HG02981 (cell line): ENCODE data around the gene MICALL2.
"Not testable (repeated sequence)": the region's sequence is repeated elsewhere in the genome, so short reads cannot be mapped to it uniquely, and the experiment has no call there.

Experiments used
- ATAC-seq: cut with Tn5 transposase; IDR thresholded peaks from one replicate; pipeline ENCODE4 v1.9.1; 2021; ENCODE audit warnings: mild to moderate bottlenecking, moderate library complexity; ENCODE audit not compliant: unreplicated experiment

MICALL2 gene

GRCh38 chr7:1449951-1450350, 9.3 kb downstream of the MICALL2 start:
- ATAC-seq: no peak

DNA sequence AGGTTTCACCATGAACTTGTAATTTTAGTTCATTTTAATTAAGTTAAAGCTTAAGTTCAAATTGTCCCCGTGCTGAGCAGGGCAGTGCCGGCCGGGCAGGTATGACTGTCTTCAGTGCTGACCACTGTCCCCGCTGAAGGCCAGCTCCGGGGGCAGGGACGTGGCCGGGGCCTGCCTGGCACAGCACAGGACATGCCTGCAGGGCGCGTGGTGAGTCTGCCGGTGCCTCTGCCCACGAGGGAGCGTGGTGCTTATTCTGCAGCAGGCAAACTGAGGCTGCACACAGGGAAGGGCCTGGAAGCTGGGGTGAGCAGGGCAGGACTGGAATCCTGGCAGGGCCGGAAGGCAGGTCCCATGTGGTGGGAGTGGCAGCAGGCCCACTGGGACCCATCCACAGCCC, 9.8 kb downstream of the MICALL2 start:
- no peak for ATAC-seq

GRCh38 chr7:1448958-1449357, 10.3 kb downstream of the MICALL2 start:
- ATAC-seq: no peak

- no peak for ATAC-seq
Measured at GRCh38 chr7:1447551-1448244, 11.6 kb downstream of the MICALL2 start.

DNA sequence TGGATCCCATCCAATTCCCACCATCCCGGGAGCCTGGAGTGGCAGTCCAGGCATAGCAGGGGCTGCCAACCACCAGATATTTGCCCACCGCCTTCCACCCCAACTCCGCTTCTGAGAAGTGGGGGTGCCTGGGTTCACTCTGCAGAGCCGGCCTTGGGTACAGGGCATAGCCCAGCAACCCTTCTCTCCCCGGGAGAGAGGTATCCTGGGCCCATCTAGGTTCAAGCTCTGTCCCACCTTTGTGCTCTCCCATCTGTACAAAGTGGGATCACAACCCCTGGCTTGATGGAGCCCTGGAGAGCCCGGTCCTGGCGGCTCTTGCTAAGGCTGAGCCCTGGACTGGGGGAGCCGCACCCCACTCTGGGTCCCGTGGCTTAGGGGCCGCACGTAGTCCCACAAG, 12.2 kb downstream of the MICALL2 start:
- ATAC-seq: no peak

GRCh38 chr7:1446620-1447032, 12.6 kb downstream of the MICALL2 start:
- no peak for ATAC-seq

GRCh38 chr7:1446026-1446425, 13.2 kb downstream of the MICALL2 start:
- ATAC-seq: not testable (repeated sequence)

GRCh38 chr7:1445341-1445740, 13.9 kb downstream of the MICALL2 start:
- ATAC-seq: no peak

GRCh38 chr7:1444925-1445322, 14.3 kb downstream of the MICALL2 start:
- ATAC-seq: no peak

DNA sequence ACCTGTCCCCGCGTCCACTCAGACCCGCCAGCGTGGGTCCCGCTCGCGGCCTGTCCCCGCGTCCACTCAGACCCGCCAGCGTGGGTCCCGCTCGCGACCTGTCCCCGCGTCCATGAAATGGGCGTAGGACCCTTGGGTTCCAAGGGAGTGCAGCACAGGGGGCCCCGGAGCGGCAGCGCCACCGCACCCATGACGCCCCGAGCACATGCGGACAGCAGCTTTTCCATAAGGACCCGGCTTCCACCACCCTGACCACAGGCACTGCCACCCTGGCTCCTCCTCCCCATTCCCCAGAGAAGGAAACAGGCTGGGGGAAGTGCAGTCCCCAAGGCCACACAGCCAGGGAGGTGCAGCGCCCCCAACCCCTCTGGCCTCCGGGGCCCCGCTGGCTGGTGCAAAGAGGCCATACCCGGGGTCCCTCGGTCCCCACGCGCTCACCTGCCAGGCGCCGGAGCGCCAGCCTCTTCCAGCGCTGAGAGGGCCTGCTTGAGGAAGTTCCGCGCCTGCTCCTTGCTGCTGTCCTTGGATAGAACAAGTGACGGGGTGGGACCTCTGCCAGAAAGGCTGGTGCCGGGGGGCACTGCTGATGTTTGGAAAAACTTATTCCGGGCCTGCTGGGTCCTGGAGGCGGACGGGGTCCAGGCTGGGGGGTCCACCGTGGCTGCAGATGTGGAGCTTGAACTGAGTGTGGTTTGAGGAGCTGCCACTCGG, 14.9 kb downstream of the MICALL2 start:
- no peak for ATAC-seq

DNA sequence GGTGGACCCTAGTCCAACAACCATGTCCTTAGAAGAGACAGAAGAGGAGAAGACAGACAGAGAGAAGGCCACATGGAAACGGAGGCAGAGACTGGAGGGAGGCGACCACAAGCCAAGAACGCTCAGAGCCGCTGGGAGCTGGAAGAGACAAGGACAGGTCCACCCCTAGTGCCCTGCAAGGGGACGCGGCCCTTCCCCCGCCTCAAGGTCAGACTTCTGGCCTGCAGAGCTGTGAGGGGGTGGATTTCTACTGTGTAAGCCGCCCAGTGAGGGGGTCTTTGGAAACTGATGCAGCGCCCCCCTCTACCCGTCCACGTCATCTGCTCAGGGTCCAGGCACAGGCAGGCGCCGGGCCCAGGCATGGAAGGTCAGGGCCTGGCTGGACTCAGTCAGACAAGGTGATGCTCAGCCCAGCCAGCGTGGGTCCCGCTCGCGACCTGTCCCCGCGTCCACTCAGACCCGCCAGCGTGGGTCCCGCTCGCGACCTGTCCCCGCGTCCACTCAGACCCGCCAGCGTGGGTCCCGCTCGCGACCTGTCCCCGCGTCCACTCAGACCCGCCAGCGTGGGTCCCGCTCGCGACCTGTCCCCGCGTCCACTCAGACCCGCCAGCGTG, 15.6 kb downstream of the MICALL2 start:
- not testable (repeated sequence) for ATAC-seq

GRCh38 chr7:1442355-1443124, 16.7 kb downstream of the MICALL2 start:
- no peak for ATAC-seq

DNA sequence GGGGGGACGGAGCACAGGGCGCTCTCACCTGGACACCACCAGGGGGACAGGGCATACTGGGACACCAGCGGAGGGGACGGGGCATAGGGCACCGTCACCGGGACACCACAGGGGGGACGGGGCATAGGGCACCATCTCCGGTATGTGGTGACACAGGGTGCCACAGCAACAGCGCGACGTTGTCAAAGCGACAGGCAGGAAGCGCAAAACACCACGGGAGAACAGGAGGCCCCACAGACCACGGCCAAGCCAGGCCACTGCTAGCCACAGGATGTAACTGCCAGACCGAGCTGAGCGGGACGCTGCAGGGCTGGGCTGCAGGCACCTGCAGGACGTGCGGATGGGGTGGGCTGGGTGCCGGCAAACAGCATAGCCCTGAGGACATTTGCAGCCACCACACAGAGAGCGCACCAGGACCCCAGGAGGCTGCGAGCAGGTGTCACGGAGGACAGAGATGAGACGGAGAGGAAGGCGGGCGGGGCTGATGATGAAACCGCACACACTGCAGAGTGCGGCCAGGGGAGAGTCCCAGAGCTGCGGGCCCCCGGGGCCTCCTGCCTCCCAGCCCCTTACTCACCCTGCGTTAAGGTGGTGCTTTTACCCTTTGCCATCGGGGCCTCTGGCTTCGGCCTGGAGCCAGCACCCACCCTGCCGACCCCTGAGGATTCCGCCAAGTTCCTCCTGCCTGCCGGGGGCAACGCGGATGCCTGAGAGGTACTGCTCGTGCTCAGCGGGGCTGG, 17.5 kb downstream of the MICALL2 start:
- no peak for ATAC-seq

- no peak for ATAC-seq
Measured at GRCh38 chr7:1440620-1441019, 18.6 kb downstream of the MICALL2 start.

DNA sequence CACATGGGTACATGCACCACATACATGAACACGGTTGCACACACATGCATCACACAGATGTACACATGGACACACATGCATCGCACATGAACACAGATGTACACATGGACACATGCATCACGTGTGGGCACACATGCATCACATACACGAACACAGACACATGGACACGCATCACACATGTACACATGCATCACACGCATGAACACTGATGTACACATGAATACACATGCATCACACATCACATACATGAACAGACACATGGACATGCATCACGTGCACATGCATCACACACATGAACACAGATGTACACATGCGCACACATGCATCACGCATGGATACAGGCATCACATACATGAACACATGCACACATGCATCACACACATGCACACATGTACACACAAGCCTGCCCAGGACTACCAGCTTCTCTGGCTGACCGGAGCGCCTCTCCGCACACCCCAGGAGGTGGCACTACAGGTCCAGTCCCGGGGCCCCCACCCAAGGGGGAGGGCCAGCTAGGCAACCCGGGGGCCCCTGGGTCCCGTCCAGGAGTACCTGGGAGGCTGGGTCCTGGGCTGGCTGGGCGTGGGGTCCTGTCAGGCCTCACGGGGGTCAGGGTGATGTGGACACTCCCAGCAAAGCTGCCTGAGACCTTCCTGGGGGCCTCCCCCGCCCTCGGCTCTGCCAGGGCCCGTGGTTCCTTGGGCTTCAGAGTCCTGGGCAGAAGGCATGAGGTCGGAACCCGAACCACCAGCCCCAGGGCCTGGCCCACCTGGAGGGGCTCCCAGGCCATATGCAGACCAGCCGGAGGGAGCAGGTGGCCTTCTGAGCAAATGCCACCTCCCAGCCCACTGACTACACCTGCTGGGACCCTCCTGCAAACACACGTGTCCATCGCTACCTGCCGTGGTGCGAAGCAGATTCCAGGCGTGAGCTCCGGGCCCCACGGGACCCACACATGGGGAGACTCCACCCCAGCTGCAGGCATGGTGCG, 19.6 kb downstream of the MICALL2 start:
- ATAC-seq: no peak

GRCh38 chr7:1438821-1439220, 20.4 kb downstream of the MICALL2 start:
- ATAC-seq: no peak

DNA sequence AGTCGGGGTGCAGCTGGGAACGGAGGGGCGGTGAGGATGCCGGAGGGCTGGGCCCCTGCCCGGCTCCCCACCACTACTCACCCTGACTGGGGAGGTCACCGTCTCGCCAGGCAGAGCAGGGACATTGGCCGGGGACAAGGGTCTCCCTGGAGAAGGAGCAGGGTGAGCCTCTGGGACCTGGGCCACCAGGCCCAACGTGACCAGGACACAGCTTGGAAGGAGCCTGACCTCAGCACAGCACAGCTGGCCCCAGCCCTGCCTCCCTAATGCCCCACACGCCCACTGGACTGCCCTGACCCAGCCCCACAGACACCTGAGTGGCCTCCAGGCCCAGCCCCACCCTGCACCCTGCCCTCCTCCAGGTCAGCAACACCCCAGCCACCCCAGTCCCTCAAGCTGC, 21.1 kb downstream of the MICALL2 start:
- ATAC-seq: no peak

- ATAC-seq: no peak
Measured at GRCh38 chr7:1437155-1437880, 22.0 kb downstream of the MICALL2 start.

- no peak for ATAC-seq
Measured at GRCh38 chr7:1436608-1437007, 22.7 kb downstream of the MICALL2 start.
